Stimulated activated CD8-positive, alpha-beta memory T cell treated with anti-CD3 and anti-CD28 coated beads, Interleukin-15, amount 100 ng/mL, for 24 hours (primary cell): ENCODE measurements around the gene BCCIP.

Experiments used
- DNase-seq: peaks from one replicate; pipeline ENCODE4 v3.0.0-alpha.2; 2020; ENCODE audit warnings: low read depth

The BCCIP gene

DNA sequence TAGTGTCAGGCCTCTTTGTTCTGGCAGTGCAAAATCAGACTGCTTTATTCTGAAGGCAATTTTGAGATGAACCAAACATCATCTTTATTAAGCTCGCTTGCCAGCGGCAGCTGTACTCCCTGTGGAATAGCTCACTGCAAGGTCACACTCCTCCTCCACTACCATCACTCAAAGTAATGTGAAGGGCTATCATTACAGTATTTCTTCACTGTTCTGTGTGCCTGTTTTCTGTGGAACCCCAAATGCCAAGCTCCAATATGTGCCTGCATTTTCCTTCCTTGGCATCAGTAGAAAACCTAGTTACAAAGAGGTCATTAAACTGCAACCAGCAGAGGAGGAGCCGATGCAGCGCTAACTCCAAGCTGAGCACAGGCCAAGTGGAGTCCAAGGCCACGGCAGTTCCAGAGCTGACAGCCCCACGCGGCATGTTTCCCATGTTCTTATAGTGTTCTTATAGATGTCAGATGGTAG is 21.4 kb downstream of the BCCIP start:
- DNase-seq: no peak

DNA sequence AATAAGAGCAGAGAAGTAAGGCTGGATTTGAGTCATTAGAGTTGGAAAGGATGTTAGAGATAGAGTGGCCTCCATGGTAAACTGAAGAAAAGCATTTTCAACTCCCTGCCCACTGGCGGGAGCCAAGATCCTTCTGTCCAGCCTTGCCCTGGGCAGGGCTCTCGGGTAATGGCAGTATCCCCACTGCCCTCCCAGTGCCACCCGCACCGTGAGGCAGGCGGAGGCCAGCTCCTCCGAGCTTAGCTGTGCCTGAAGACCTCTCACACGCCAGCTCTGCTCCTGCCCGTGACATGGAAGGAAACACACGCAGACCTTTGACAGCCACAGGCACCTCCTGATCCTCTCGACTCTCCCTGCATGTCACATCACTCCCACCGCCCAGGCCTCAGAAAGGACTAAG is 22.3 kb downstream of the BCCIP start:
- DNase-seq: no peak

DNA sequence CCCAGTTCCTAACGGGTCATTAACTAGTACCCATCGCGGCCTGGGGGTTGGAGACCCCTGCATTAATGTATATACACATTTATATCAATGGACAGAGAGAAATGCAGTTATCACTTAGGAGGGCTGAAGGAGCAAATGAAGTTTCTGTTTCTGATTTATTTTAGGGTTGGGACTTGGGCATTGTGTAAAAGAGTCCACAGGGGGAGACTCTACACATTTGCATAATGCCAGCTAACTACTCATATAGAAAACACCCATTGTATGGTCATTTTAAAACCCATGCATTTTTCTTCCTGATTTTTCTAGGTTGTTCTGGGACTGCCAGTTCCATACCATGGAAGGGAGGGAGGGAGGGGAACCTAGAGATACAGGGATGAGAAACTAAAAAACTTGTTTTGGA is 23.5 kb downstream of the BCCIP start:
- DNase-seq: no peak

GRCh38 chr10:125848371-125848770 is 25.0 kb downstream of the BCCIP start:
- DNase-seq: no peak

DNA sequence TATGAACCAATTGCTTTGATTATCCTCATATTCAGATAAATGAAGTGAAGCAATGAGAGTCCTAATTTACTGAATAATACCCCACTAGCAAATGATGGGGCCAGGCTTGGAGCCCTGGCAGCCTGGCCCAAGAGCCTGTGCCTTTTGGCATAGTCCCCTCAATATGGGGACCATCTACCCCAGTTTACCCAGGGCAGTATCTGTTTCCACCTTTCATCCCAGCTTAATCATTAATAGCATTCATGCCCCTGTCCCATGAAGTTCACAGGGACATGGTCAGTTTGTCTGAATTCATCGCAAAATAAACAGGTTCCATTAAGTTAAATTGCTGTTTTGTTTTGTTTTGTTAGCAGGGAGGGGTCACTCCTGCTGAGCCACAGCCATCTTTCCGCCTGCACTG is 25.5 kb downstream of the BCCIP start:
- no peak for DNase-seq

DNA sequence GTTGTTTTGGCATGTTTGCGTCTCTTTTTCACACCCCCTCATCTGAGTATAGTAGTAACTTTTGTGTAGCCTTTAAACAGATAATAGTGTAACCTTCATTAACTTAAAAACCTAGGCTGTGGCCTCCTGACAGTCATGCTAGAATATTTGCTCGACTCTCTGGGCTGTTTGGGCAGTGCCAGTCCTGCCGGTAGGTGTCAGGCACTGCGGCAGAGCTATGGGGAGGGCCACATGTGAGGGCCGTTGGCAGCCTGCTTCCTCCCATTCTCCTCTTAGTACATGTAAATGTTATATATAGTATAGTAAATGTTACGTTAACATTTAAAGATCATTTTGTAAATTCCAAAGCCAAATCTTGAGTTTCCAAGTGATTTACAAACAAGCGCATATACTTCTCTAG is 26.1 kb downstream of the BCCIP start:
- DNase-seq: no peak

DNA sequence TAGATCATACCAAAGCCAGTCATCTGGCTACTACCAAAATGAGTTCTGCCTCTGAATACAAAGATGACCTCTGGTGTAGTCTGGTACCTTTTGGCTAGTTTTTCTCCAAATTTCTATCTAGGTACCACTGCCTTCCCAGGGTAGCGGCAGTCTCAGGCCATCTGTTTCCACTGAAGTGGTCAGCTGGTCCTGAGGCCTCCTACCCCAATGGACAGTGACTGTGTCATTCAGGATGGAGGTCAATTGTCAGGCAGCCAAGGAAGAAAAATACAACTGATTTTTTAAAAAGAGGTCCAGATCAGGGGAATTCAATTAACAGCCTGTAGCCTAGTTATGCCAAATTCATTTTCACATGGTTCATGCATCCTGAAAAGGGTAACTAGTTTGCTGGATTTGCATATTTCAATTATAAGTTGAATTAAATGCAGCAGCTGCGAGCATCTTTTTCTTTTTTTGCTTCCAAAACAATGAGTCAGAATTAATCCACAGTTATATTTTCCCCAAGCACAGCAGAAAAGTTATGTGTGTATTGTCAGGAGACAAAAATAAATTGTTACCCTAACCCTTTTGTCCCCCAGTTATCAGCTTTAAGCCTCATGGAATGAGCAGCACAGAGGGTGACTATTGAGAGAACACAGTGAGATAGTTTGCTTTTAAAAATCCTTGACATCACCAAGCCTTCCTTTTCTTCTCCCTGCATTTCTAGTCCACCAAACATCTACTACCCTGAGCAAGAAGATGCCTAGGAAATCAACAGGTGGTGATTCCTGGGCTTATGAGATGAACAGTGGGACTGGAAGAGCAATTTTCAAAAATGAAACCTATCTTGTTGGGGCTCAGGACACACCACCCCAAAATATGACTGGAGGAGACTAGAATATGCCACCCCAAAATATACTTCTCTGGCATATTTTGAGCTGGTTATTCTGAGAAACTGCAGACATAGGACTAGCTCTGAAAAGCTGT is 27.7 kb downstream of the BCCIP start:
- no peak for DNase-seq

DNA sequence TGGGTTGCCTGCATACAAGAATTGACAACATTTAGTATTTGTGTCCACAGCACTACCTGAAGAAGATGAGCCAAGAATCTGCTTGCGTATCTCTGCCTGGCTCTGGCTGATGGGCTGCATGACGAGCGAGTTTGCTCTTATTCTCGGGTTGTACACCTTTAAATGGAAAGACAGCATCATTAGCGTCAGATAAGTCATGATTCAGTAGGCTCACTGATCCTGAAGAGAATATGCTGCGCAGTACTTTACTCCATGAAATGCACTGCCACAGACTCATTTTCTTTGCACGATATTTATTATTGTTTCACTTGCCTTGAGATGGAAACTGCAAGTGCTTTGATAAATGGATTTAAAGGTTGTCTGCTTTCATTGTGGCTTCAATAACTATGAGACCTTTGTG is 29.1 kb downstream of the BCCIP start:
- no peak for DNase-seq

- no peak for DNase-seq
Observed at GRCh38 chr10:125857185-125857760, 33.9 kb downstream of the BCCIP start.

GRCh38 chr10:125859128-125859817 is 35.9 kb downstream of the BCCIP start:
- no peak for DNase-seq

- no peak for DNase-seq
Observed at GRCh38 chr10:125865120-125865519, 41.8 kb downstream of the BCCIP start.

DNA sequence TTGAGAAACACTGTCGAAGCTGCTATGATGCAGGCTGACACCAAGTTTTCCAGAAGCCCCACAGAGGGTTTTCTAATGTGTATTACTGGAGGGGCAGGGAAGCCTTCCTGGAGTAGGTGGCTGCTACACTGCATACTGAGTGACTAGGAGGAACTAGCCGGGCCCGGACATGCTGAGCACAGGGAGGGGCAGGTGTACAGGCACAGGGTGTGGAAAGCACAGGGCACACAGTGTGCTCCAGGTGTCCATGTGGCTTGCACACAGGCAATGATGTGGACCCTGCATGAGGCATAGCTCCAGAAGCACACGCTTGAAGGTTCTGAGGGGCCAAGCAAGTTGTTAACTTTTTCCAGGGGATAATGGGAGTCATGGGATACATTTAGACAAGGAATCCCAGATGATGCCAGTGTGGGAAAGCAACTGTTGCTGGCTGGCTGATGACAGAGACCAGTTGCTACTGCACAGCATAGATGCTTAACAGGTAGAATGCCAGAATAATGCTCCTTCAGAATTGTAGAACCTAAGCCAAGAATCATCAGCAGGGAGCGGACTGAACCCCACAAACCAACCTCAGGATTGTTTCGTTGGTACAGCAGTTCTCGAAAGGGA is 43.2 kb downstream of the BCCIP start:
- DNase-seq: no peak

DNA sequence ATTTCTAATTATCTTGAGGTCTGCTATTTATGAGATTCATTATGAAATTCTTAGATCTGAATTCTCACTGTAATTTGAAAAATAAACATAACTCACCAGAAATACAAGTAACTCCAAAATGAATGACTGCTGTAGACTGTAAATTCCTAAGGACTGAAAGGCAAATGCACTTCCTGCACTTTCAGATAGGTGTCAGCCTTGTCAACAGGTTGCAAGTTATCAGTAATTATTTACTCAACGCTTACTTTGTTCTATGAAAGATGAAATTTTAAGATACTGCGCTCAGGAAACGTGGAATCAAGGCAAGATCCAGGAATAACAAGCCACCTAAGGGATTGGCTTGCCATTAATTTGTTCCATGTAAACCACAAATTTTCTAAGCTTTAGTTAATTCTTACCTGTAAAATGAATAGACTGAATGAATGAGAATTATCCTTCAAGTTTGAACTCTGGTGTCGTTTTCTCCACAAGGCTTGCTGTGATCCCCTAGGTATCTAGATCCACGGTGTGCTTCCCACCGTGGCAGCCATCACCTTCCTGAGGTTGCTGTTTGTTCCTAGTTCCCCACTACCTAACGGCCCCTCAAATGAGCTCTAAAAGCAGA is 45.1 kb downstream of the BCCIP start:
- no peak for DNase-seq

DNA sequence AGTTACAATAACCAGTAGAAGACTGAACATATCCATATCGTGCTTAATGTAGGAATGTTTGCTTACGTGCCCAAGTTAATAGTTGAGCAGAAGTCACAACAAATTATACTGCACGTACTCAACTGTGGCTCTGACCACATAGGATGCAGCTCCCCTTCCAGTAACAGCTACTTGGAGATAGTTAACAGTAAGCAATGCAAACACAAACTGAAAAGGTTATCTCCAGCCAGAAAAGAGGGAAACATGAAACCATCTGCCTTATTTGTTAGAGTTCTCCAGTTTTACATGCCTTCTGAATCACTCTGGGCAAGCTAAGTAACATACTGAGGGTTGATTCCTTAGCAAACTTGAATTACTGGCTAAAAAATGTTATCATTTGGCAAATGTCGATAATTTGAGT is 48.0 kb downstream of the BCCIP start:
- DNase-seq: no peak

- no peak for DNase-seq
Observed at GRCh38 chr10:125878957-125879835, 55.9 kb downstream of the BCCIP start.

GRCh38 chr10:125880719-125881118 is 57.4 kb downstream of the BCCIP start:
- no peak for DNase-seq

GRCh38 chr10:125881192-125881591 is 57.8 kb downstream of the BCCIP start, which contains the start of gene DHX32:
Gene DHX32, minus strand, starts transcription at chr10:125881292. Its CDS starts 468 bp downstream, at chr10:125880824.
- no peak for DNase-seq

DNA sequence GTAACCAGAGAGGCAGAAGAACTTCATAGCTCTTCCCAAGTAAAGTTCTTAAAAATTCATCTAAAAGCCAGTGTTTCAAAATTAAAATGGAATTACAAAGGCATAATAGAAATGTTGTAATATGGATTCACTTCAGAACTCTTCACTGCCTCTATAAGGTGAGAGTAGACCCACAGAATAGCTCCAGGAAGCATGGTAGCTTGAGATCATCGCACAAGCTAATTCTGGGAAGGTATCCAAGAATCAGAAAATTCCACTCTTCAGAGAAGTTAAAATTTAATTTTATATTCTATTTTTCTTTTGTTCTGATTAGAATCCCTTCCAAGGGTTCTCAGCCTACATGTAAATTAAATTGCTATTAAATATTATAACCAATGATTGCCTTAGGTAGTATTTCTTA is 59.2 kb downstream of the BCCIP start:
- DNase-seq: no peak

- no peak for DNase-seq
Observed at GRCh38 chr10:125883211-125883610, 59.9 kb downstream of the BCCIP start.
